GM19468 (cell line): ENCODE results near the gene CLEC2D.
"Not testable (repeated sequence)": the region's sequence is repeated elsewhere in the genome, so short reads cannot be mapped to it uniquely, and the experiment has no call there.

Source experiments
- ATAC-seq: cut with Tn5 transposase; IDR thresholded peaks from one replicate; pipeline ENCODE4 v1.9.1; 2021; ENCODE audit warnings: mild to moderate bottlenecking, moderate library complexity, moderate number of reproducible peaks; ENCODE audit not compliant: unreplicated experiment; ENCODE audit errors: extremely low read depth

Gene CLEC2D

DNA sequence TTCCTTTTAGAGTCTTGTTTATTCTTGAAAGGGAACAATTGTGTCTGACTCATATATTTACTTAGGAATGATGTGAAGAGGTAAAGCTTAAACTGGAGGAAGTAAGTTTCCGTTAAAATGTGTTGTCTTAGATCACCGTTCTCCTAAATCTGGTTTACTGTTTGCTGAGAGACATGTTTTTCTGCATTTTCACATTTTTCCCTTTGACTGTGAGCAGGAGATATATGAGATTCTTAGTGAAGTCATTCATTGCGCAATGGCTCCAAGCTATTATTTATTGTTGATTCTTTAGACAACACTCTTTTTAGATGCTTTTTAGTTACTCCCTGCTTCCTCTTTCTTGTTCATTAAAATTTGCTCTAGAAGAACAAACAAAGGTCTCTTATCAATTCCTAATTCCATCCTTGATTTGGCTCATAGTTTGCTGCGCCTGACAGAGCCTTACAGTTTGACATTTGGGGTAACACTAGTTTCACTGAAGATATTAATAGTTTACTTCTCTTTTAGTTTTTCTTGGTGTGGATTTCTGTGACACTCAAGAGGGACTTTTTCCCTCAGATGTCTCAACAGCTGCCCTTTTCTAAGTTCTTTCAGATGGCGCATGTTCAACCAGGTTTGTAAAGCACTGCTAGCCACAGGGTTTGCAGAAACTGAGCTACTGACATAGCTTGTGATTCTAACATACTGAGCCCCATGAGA, 52.0 kb downstream of the CLEC2D start:
- peak; percentile 50 for ATAC-seq

DNA sequence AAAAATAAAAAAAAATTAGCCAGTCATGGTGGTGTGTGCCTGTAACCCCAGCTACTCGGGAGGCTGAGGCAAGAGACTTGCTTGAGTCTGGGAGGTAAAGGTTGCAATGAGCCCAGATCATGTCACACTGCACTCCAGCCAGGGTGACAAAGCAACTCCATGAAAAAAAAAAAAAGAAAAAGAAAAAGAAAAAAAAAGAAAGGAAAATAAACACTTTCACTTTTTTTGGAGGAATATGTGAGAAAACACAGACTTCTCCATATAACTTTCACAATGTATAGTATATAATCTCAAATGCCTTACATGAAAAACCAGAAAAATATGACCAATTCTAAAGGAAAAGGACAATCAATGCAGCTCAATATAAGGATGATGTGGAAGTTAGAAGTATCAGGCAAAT, 54.5 kb downstream of the CLEC2D start:
- no peak for ATAC-seq

GRCh38 chr12:9725213-9725870, 55.8 kb downstream of the CLEC2D start:
- ATAC-seq = no peak

GRCh38 chr12:9727813-9728212, 58.3 kb downstream of the CLEC2D start:
- ATAC-seq = no peak

DNA sequence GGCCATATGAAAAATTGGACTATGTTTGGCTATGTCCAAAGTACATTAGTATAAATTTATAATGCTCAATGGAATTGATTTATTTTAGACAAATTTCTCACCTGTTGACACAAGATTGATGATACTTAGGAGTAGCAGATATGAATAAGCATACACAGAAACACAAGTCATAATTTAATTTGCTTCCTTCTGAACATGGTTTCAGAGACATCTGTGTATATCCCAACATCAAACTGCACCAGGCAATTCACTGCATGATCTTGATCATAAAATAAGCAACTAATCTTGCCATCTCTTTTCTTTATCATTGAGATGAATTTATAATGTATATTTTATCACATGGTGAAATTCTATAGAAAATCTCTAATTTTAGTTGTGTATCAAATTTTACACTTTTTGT, 59.6 kb downstream of the CLEC2D start:
- ATAC-seq = no peak

DNA sequence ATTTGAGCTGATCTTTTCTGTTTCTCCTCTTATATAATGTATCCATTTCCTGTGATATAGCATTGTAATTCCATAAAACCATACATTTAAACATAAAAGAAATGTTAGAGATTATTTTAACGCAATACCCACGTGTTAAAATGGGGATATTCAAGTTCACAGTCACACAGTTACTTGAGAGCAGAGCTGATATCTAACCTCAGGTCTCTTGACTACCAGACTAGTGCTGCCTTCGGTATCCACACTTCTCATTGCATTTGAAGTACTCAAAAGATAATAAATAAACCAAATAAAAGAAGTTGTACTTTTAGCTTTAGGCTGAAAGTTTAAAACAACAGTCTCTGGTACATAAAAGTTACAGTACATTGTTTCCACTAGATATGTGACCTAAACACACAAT, 60.5 kb downstream of the CLEC2D start:
- ATAC-seq = no peak

- no peak for ATAC-seq
Measured at GRCh38 chr12:9730591-9730990, 61.1 kb downstream of the CLEC2D start.

- ATAC-seq = no peak
Measured at GRCh38 chr12:9731393-9731792, 61.9 kb downstream of the CLEC2D start.

- peak; percentile 26 for ATAC-seq
Measured at GRCh38 chr12:9731797-9732196, 62.3 kb downstream of the CLEC2D start.

DNA sequence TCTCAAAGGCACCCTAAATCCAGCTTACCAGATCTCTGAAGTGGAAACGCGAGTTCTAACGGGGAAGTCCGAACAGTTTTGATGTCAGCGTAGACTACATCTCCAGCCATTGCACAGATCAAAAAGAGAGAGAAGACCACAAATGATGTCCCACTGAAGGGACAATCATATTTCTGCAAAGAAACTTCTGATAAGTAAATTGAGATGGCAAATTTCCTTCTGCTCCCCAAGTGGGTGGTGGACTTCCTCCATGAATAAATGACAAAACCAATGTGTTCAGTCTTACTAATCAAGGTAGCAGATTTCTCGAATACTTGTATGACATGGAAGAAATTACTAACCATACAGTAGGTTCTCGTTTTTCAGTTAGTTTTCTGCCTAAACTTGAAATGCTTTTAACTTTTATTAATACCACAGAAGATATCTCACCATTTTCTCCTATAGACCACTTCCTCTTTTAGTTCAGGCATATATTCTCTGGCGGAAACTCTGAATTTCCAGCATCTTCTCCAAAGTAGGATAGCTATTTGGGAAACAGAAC, 63.5 kb downstream of the CLEC2D start, which contains the start of gene CLECL1:
TSS of gene CLECL1 (minus strand) at position 177 of the 541 bp plus-strand sequence.
- ATAC-seq = no peak

- ATAC-seq = no peak
Measured at GRCh38 chr12:9735601-9736000, 66.1 kb downstream of the CLEC2D start.

DNA sequence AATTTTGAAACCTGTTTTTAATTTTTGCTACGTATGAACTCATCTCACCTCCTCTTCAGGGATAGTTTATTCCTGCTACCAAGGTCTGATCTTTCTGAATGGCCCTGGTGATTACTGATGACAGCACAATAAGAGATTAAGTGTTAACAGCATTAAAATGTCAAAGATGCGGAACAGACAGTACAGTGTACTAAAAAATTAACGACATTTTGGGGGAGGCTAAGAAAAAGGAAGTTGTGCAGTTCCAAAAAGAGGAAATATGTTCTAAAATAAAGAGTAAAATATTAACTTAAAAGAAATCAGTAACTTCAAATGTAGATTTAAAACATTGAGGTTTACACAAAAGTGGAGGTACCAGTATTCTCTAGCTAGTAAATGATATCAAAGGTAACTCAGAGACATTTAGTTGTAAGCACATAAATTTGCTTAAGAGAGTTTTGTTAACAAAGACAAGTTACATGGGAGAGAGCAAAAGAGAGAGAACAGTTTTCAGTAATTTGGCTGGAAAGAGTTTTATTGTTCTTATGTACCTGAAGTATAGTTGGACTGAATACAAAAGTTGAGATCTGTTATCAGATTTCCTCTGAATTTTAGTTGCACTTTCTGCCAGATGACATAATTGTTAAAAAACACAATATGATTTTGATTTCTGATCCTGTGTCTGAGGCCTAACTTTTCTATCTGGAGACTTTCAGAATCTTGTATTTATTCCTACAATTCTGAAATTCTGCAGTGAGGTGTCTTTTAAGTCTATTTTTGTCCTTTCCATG, 67.6 kb downstream of the CLEC2D start:
- ATAC-seq = no peak

DNA sequence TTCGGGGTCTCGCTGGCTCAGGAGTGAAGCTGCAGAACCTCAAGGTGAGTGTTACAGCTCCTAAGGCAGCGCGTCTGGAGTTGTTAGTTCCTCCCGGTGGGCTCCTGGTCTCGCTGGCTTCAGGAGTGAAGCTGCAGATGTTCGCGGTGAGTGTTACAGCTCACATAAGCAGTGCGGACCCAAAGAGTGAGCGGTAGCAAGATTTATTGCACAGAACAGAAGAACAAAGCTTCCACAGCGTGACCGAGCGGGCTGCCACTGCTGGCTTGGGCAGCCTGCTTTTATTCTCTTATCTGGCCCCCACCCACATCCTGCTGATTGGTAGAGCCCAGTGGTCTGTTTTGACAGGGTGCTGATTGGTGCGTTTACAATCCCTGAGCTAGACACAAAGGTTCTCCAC, 69.4 kb downstream of the CLEC2D start:
- not testable (repeated sequence) for ATAC-seq

GRCh38 chr12:9739404-9740105, 70.0 kb downstream of the CLEC2D start:
- ATAC-seq = not testable (repeated sequence)

DNA sequence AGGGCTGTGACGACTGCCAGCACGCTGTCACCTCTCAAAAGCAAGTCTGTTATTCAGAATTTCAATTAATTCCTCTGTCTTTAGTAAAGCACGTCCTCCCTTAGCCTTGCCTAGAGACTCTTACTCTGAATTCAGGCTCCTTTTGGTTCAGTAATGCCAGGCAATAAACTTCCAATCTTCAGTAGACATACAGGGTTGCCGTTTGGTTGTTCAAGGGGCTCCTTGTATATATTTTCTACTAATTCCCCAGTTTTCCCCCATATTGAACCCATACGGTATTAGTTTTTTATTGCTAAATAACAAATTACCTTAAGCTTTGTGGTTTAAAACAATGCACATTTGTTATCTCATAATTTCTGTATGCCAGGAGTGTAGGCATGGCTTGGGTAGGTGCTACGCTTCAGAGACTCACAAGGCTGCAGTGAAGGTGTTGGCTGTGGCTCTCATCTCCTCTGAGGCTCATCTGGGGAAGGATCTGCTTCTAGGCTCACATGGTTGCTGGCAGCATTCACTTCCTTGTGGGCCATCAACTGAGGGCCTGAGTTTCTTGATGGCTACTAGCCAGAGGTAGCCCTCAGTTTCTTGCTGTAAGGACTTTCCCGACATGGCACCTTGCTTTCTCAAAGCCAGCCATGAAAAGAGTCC, 70.7 kb downstream of the CLEC2D start:
- no peak for ATAC-seq

DNA sequence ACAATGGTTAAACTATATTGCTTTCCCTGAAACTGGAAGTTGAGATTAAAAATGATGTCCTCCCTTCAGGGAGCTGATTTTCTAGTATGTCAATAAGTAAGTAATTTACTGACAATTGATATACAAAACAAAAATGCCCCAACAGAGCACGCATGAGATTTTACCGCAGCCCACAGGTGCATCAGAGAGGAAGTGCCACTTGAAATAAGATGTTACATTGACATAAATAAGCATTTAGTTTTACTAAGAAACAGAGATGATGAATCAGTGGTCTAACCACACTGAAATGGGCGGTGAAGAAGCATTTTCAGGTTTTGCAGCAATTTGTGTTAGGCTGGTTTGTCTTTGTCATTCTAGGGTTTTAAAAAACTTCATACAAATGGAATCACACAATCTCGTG, 72.2 kb downstream of the CLEC2D start:
- ATAC-seq = peak; percentile 32

DNA sequence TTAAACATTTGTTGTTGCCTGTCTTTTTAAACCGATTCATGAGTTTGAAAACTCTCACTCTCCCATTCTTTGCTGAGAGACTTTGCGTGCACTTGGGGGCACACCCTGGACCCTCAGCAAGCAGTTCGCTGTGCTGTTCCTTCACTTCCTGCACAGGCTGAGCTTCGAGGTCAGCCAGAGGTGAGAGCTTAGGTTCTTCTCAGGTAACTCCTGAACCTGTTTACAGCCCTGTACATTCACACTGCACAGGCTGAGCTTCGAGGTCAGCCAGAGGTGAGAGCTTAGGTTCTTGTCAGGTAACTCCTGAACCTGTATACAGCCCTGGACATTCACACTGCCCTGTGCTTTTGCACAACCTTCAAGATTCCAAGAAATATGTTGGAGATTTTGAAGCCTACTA, 73.1 kb downstream of the CLEC2D start:
- no peak for ATAC-seq

GRCh38 chr12:9745199-9745598, 75.7 kb downstream of the CLEC2D start:
- no peak for ATAC-seq
